Measurements from ENCODE around the gene DENND4A.

Gene DENND4A

DNA sequence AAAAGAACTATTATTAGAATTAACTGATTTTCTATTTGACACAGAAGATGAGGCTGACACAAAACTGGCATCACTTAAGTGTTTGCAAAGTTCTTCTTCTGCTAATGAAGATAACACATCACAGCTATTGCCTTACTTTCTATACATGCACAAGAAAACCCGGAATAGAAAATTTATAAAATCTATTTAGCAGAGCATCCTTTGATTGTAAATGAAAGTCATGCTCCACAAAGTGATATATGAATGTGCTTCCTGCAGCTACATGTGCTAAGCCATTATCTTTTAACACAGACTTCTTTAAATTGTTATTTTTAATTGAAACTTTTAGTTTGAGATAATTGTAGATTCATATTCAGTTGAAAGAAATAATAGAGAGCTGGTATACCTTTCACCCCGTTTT is 27.0 kb downstream of the DENND4A start:
- DNase-seq (ENCODE audit: insufficient read length, low spot score) (no peak), FAIRE-seq (no peak)

DNA sequence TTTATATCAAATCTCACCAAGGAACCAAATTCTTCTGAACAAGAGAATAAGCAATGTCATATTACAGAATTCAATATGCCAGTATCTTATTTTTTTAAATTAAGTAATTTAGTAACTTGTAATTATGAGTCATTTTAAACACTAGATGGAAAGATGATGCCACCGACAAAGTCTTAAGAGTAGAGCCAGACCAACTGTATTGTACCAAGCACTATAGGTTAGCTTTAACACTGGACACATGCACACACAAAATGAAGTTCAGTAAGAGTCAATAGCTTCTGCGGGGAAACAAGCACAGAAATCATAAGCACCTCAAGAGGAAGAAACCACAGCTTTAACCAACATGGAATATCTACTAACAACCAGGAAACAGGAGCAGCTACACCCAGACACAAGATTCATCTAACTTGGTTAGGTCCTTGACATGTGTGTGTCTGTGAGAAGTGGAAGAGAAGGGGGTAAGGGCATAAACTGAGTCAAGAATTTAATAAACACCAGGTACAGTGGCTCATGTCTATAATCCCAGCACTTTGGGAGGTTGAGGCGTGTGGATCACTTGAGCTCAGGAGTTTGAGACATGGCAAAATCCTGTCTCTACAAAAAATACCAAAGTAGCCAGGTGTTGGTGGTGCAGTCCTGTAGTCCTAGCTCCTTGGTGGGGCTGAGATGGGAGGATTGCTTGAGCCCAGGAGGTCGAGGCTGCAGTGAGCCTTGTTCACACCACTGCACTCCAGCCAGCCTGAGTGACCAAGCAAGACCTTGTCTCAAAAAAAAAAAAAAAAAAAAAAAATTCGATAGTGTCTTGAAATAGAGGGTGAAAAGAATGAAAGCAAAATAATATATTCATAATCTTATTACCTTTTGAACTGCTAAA is 28.9 kb downstream of the DENND4A start:
- no peak for DNase-seq (ENCODE audit: insufficient read length, low spot score)
- no peak for FAIRE-seq

More for the DNA sequence above, 27.0 kb downstream of the DENND4A start:
- TF ChIP-seq, protein P1, sequence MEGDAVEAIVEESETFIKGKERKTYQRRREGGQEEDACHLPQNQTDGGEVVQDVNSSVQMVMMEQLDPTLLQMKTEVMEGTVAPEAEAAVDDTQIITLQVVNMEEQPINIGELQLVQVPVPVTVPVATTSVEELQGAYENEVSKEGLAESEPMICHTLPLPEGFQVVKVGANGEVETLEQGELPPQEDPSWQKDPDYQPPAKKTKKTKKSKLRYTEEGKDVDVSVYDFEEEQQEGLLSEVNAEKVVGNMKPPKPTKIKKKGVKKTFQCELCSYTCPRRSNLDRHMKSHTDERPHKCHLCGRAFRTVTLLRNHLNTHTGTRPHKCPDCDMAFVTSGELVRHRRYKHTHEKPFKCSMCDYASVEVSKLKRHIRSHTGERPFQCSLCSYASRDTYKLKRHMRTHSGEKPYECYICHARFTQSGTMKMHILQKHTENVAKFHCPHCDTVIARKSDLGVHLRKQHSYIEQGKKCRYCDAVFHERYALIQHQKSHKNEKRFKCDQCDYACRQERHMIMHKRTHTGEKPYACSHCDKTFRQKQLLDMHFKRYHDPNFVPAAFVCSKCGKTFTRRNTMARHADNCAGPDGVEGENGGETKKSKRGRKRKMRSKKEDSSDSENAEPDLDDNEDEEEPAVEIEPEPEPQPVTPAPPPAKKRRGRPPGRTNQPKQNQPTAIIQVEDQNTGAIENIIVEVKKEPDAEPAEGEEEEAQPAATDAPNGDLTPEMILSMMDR (IDR thresholded peaks at IDR 0.05; ENCODE audit: insufficient read depth, missing control alignments), result no peak

DNA sequence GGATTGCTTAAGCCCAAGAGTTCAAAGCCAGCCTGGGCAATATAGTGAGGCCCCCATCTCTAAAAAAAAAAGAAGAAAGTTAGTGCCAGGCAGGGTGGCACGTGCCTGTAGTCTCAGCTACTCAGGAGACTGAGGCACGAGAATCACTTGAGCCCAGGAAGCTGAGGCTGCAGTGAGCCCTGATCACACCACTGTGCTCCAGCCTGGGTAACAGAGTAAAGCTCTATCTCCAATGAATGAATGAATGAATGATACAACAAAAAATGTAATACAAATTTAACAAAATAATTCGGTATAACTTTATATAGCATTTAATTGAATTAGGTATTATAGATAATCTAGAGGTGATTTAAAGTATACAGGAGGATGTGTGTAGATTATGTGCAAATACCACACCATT is 29.7 kb downstream of the DENND4A start:
- no peak for FAIRE-seq
- TF ChIP-seq, protein P1 (IDR thresholded peaks at IDR 0.05; ENCODE audit: insufficient read depth, missing control alignments), result no peak

More for the DNA sequence above, 28.9 kb downstream of the DENND4A start:
- TF ChIP-seq, protein P1 (IDR thresholded peaks at IDR 0.05; ENCODE audit: insufficient read depth, missing control alignments), result no peak

DNA sequence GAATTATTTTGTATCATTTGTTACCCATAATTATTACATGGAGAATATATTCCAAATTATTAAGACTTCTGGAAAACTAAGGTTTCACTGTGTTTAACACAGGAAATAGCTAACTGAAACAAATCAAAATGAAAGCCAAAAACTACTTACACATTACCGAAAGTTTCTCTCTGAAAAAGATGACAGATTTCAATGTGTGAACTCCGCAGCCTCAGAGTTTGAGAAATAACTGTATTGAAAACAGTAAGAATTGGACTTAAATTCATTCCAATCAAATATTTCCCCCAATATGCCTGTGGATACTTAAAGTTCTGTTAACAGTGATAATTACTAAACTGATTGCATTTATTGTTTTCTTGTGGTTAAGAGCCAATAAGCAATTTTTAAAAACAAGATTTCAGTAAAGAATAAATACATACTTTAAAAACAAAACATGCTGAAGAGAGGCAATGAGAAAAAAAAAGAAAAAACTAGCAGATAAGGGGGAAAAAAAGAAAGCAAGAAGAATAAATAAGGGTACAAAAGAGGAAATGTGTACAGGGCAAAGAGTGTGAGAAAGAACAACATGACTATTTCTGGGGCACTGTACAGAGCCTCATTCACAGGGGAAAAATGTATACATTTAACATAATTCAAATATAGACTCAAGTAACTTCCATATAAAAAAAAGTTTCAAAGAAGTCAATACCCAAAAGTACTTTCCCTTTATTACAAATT is 30.7 kb downstream of the DENND4A start:
- FAIRE-seq (no peak), DNase-seq (ENCODE audit: insufficient read length, low spot score) (no peak)
- TF ChIP-seq, protein P1 (IDR thresholded peaks at IDR 0.05; ENCODE audit: insufficient read depth, missing control alignments), result no peak

More for the DNA sequence above, 29.7 kb downstream of the DENND4A start:
- DNase-seq (ENCODE audit: insufficient read length, low spot score), result no peak

DNA sequence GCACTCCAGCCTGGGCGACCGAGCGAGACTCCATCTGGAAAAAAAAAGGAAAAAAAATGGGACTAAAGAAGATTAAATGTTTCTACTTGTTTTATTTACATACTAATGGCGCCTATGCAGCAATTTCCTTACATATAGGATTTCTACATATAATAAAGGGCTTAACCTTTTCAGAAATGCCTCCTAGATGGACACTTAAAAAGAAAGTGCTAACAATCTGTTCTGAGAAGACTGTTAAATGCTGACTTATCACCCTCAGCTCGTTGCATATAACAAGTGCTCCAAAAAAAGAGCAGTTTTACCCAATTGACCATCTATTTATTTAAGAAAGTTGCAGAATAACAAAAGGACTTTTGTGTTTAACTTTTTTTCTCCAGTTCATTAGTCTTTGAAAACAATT is 32.7 kb downstream of the DENND4A start:
- TF ChIP-seq, protein P1 (IDR thresholded peaks at IDR 0.05; ENCODE audit: insufficient read depth, missing control alignments), result no peak
- no peak for FAIRE-seq
- DNase-seq (ENCODE audit: insufficient read length, low spot score), result no peak

DNA sequence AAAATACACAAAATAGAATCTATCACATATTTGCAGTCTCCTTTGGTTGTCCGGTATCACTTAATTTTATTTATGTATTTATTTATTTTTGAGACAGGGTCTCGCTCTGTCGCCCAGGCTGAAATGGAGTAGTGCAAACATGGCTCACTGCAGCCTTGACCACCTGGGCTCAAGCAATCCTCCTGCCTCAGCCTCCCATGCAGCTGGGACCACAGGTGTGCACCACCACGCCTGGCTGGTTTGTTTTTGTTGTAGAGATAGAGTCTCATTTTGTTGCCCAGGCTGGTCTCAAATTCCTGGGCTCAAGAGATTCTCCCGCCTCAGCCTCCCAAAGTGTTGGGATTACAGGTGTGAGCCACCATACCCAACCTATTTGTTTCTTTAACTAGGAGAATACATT is 33.9 kb downstream of the DENND4A start:
- TF ChIP-seq, protein P1 (IDR thresholded peaks at IDR 0.05; ENCODE audit: insufficient read depth, missing control alignments), result no peak
- FAIRE-seq, result no peak
- no peak for DNase-seq (ENCODE audit: insufficient read length, low spot score)
